HepG2 (cell line): Measurements from ENCODE around the gene CD14. TPM values are rescaled to one million over a fixed set of nuclear protein-coding genes. Genes with fewer than 3 reads are reported as not detected.

Source experiments
- ARNT2 ChIP-seq: sonication (generic); formaldehyde crosslinking; IDR thresholded peaks from 2 replicates; pipeline ENCODE4 v1.8.0; 2022; ENCODE audit warnings: mild to moderate bottlenecking, low read depth, missing genetic modification reagents, moderate library complexity
- CBX5 ChIP-seq: sonication (generic); formaldehyde crosslinking; IDR thresholded peaks from 2 replicates; pipeline ENCODE4 v1.4.0; 2020; ENCODE audit warnings: missing genetic modification reagents, borderline replicate concordance
- GABPA ChIP-seq, 2 experiments: IDR thresholded peaks; 2 replicates each; pipeline ENCODE4 v1.6.1; 2011 to 2016; ENCODE audit warnings: low read depth in 2 of 2, low read length in 1 of 2, missing biosample characterization in 1 of 2, missing genetic modification characterization in 1 of 2
- GTF2F1 ChIP-seq: fragments of 150-350 bp; IDR thresholded peaks from 2 replicates; pipeline ENCODE4 v1.6.1; 2014; ENCODE audit warnings: low read length
- HNRNPH1 ChIP-seq: fragments of 200-400 bp; formaldehyde crosslinking; optimal IDR thresholded peaks from 2 replicates; pipeline ENCODE3; 2017; ENCODE audit warnings: mild to moderate bottlenecking, low read depth, low read length
- HNRNPK ChIP-seq: fragments of 200-400 bp; formaldehyde crosslinking; IDR thresholded peaks from 2 replicates; pipeline ENCODE4 v1.6.1; 2018; ENCODE audit warnings: low read length, low read depth, moderate library complexity, mild to moderate bottlenecking; ENCODE audit not compliant: poor library complexity, severe bottlenecking
- ISX ChIP-seq: sonication (generic); formaldehyde crosslinking; conservative IDR thresholded peaks from 2 replicates; pipeline ENCODE4 v1.5.0; 2020; ENCODE audit warnings: missing genetic modification reagents
- KAT7 ChIP-seq: IDR thresholded peaks from 2 replicates; pipeline ENCODE4 v1.6.1; 2018; ENCODE audit warnings: borderline replicate concordance, missing compliant biosample characterization
- LBX2 ChIP-seq: sonication (generic); formaldehyde crosslinking; IDR thresholded peaks from 2 replicates; pipeline ENCODE4 v1.5.0; 2020; ENCODE audit warnings: missing genetic modification reagents, mild to moderate bottlenecking, borderline replicate concordance
- NR0B2 ChIP-seq: sonication (generic); formaldehyde crosslinking; IDR thresholded peaks from 2 replicates; pipeline ENCODE4 v1.4.0; 2020; ENCODE audit warnings: mild to moderate bottlenecking, missing genetic modification reagents
- PRMT3 ChIP-seq: sonication (generic); formaldehyde crosslinking; IDR thresholded peaks from 2 replicates; pipeline ENCODE4 v1.8.1; 2022; ENCODE audit warnings: low read depth, mild to moderate bottlenecking, moderate library complexity, missing genetic modification reagents, borderline replicate concordance
- REPIN1 ChIP-seq: sonication (generic); formaldehyde crosslinking; IDR thresholded peaks from 2 replicates; pipeline ENCODE4 v1.8.0; 2022; ENCODE audit warnings: missing genetic modification reagents, low read depth, mild to moderate bottlenecking, borderline replicate concordance
- SP1 ChIP-seq, 2 experiments: fragments of 450-650 bp in 1 of 2; sonication (generic) in 1 of 2; formaldehyde crosslinking in 1 of 2; IDR thresholded peaks; 2 replicates each; pipeline versions ENCODE4 v1.4.0 to v1.6.1; 2016 to 2020; ENCODE audit warnings: missing genetic modification reagents in 1 of 2
- SUZ12 ChIP-seq: fragments of 150-350 bp; IDR thresholded peaks from 2 replicates; pipeline ENCODE4 v1.6.1; 2014; ENCODE audit warnings: low read depth, low read length
- TCF7 ChIP-seq: sonication (generic); IDR thresholded peaks from 2 replicates; pipeline ENCODE4 v1.6.1; 2016; ENCODE audit warnings: antibody characterized with exemption, low read depth
- TRAFD1 ChIP-seq: sonication (generic); formaldehyde crosslinking; IDR thresholded peaks from 2 replicates; pipeline ENCODE4 v1.5.1; 2020; ENCODE audit warnings: missing genetic modification reagents, mild to moderate bottlenecking, borderline replicate concordance
- ZNF124 ChIP-seq: sonication (generic); formaldehyde crosslinking; IDR thresholded peaks from 2 replicates; pipeline ENCODE4 v1.4.0; 2020; ENCODE audit warnings: missing genetic modification reagents
- ZNF180 ChIP-seq: sonication (generic); formaldehyde crosslinking; IDR thresholded peaks from 2 replicates; pipeline ENCODE4 v1.4.0; 2020; ENCODE audit warnings: low read depth, missing genetic modification reagents, borderline replicate concordance
- ZNF383 ChIP-seq: sonication (generic); formaldehyde crosslinking; IDR thresholded peaks from 2 replicates; pipeline ENCODE4 v1.4.0; 2020; ENCODE audit warnings: missing genetic modification reagents, mild to moderate bottlenecking, borderline replicate concordance
- ZNF460 ChIP-seq: sonication (generic); formaldehyde crosslinking; IDR thresholded peaks from 2 replicates; pipeline ENCODE4 v1.5.1; 2020; ENCODE audit warnings: missing genetic modification reagents, mild to moderate bottlenecking, borderline replicate concordance
- ZNF557 ChIP-seq: sonication (generic); formaldehyde crosslinking; IDR thresholded peaks from 2 replicates; pipeline ENCODE4 v1.4.0; 2020; ENCODE audit warnings: missing genetic modification reagents
- ZNF570 ChIP-seq: sonication (generic); formaldehyde crosslinking; IDR thresholded peaks from 2 replicates; pipeline ENCODE4 v1.4.0; 2020; ENCODE audit warnings: mild to moderate bottlenecking, missing genetic modification reagents, borderline replicate concordance
- ZNF607 ChIP-seq: sonication (generic); formaldehyde crosslinking; IDR thresholded peaks from 2 replicates; pipeline ENCODE4 v1.5.1; 2020; ENCODE audit warnings: missing genetic modification reagents, mild to moderate bottlenecking, borderline replicate concordance
- ZNF777 ChIP-seq: sonication (generic); formaldehyde crosslinking; IDR thresholded peaks from 2 replicates; pipeline ENCODE4 v1.4.0; 2020; ENCODE audit warnings: missing genetic modification reagents
- ZSCAN9 ChIP-seq: IDR thresholded peaks from 2 replicates; pipeline ENCODE4 v1.6.1; 2016; ENCODE audit warnings: borderline replicate concordance
- polyA plus RNA-seq, 8 experiments: library from polyadenylated mRNA; depleted of rRNA in 3 of 8; stranded (reverse) in 7 of 8; unstranded in 1 of 8; fragments of >200 nt; fragmentation: Illumina TruSeq in 4 of 8; extraction: Trizol in 4 of 8; gene quantifications; 2 replicates each; pipeline versions ENCODE4 v1.2.1 to v1.2.3, GENCODE V29; 2011 to 2016; ENCODE audit warnings: low read depth in 4 of 8, missing spikeins in 1 of 8, mixed read lengths in 1 of 8; ENCODE audit not compliant: insufficient read depth in 1 of 8
- total RNA-seq, 5 experiments: library from RNA; depleted of rRNA; stranded (reverse); fragments of >200 nt; fragmentation: Illumina TruSeq; extraction: Trizol; gene quantifications; 2 replicates each; pipeline ENCODE4 v1.2.3, GENCODE V29; 2016; ENCODE audit warnings: low read depth in 1 of 5
- TF ChIP-seq, protein P1 (sequence below): sonication (generic); formaldehyde crosslinking; IDR thresholded peaks from 2 replicates; pipeline ENCODE4 v1.8.0; 2023; ENCODE audit warnings: mild to moderate bottlenecking, missing genetic modification reagents

CD14 gene
- total and polyA plus RNA-seq, 2 of the 13 experiments (the other 11 are each of a cell fraction or from before 2014, with no cell fraction given), result 1.7 to 4.7 TPM

DNA sequence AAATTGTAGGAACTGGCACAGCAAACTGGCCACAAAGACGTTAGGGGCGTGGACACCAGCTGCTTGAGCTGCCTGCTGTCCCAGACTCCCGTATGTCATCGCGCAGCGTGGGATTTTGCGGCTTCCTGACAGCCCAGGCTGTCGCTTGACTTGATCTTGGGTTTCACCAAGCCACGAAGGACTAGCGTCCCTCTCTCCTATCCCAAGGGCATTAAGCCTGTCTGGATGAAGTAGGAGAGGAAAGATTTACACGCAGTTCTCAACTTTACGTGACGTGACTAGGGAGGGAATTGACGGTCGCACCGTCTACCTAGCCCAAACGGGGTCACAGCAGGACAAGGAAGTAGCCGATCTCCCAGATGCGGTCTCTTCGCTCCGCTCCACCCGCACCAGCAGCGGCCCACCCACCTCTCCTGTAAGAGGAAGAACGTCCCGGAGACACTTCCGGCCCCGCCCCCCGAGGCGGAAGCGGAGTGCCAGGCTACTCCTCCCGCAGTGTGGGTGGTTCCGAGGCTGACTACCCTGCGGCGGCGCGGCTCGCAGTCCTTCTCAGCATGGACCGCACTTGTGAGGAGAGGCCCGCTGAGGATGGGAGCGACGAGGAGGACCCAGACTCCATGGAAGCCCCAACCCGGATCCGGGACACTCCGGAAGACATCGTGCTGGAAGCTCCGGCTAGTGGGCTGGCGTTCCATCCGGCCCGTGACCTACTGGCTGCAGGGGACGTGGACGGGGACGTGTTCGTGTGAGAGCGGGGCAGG is 31.6 kb upstream of the CD14 start, which contains the start of gene WDR55 (continued):
- TF ChIP-seq ZNF460 (CRISPR knock-in tag), result no peak
- peak; percentile 54; the same call in 1 of the 2 replicates for TF ChIP-seq ZNF777
- TF ChIP-seq ZSCAN9 (CRISPR knock-in tag), result peak; percentile 42; the same call in 1 of the 2 replicates
- peak; percentile 90 for TF ChIP-seq GABPA (IDR thresholded peaks at IDR 0.05; ENCODE audit: low read depth, low read length)
- TF ChIP-seq GABPA (CRISPR knock-in tag; IDR thresholded peaks at IDR 0.05; ENCODE audit: low read depth), result peak; percentile 97
- TF ChIP-seq, protein P1, sequence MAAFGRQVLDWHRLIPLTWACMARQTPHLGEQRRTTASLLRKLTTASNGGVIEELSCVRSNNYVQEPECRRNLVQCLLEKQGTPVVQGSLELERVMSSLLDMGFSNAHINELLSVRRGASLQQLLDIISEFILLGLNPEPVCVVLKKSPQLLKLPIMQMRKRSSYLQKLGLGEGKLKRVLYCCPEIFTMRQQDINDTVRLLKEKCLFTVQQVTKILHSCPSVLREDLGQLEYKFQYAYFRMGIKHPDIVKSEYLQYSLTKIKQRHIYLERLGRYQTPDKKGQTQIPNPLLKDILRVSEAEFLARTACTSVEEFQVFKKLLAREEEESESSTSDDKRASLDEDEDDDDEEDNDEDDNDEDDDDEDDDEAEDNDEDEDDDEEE (CRISPR knock-in tag), result peak; percentile 80
- peak; percentile 40; the same call in 1 of the 2 replicates for TF ChIP-seq ARNT2 (CRISPR knock-in tag)
- TF ChIP-seq HNRNPH1, result peak; percentile 94
- TF ChIP-seq REPIN1 (CRISPR knock-in tag), result peak; percentile 79
- TF ChIP-seq ZNF180, result no peak
- TF ChIP-seq HNRNPK, result no peak
- peak; percentile 68 for TF ChIP-seq ZNF607
- TF ChIP-seq ISX (CRISPR knock-in tag), result no peak
- TF ChIP-seq ZNF124 (CRISPR knock-in tag), result peak; percentile 62; the same call in 1 of the 2 replicates
- peak; percentile 21; the same call in 1 of the 2 replicates for TF ChIP-seq CBX5
- peak; percentile 58; the same call in 1 of the 2 replicates for TF ChIP-seq ZNF383 (CRISPR knock-in tag)
- TF ChIP-seq SP1 (IDR thresholded peaks at IDR 0.05), result no peak
- TF ChIP-seq SP1 (CRISPR knock-in tag; IDR thresholded peaks at IDR 0.05), result peak; percentile 79
- 0 out of 2 replicates have a peak, but pooled peaks have one; percentile 34 for TF ChIP-seq KAT7 (CRISPR knock-in tag)
- TF ChIP-seq LBX2 (CRISPR knock-in tag), result no peak
- 0 out of 2 replicates have a peak, but pooled peaks have one; percentile 44 for TF ChIP-seq PRMT3 (CRISPR knock-in tag)
- no peak for TF ChIP-seq TCF7
- TF ChIP-seq TRAFD1, result no peak; the same call in 1 of the 2 replicates
- TF ChIP-seq NR0B2 (CRISPR knock-in tag), result peak; percentile 71; the same call in 1 of the 2 replicates
- TF ChIP-seq GTF2F1, result no peak
- TF ChIP-seq SUZ12, result no peak
- TF ChIP-seq ZNF557, result no peak
- TF ChIP-seq ZNF570 (CRISPR knock-in tag), result no peak
